ENCODE data around the gene MACROD1. TPM values are rescaled to one million over a fixed set of nuclear protein-coding genes. Genes with fewer than 3 reads are reported as not detected.

Gene MACROD1
- total and polyA plus RNA-seq, 2 of the 13 experiments (the other 11 are each of a cell fraction or from before 2014, with no cell fraction given) = 23.1 to 34.5 TPM

DNA sequence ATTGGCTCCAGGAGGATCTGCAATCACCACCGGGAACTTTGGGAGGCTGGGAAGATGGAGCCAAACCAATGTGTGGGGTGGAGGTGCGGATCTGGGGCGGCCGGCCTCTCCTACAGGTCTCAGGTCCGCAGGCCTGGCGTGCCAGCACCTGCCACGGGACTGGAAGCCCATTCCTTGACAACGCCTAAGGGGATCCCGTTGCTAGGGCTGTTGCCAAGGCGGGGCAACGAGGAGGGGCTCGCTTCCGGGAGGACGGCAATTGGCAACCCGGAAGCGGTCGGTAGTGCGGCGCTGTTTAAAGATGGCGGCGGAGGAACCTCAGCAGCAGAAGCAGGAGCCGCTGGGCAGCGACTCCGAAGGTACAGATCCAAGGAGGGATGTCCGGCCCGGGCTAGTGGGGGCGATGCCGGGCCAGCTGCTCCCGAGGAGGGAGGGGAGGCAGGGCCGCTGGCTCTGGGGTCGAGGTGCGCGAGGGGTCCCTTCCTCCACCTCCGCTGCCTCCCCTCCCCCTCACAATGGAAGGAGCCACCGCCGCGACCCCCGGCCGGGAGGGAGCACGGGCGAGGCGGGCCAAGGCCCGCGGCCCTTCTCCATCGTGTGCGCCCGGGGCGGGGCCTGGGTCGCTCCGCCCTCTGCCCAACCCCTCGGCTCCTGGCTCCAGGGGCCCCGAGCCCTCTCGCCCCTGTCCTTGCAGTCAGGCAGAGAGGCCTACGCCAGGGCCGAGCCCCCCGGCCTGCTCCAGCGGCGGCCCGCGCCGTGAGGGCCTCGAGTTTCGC, 179.6 kb downstream of the MACROD1 start, which contains the start of gene OTUB1 (continued):
- TF ChIP-seq HNF1A (IDR thresholded peaks at IDR 0.05; ENCODE audit: low read depth) (no peak), HNF1A (CRISPR knock-in tag; IDR thresholded peaks at IDR 0.05; ENCODE audit: borderline replicate concordance) (peak; percentile 69; the same call in 1 of the 2 replicates), BCL6 (CRISPR knock-in tag; IDR thresholded peaks at IDR 0.05) (no peak; the same call in 1 of the 2 replicates), ZFYVE20 (CRISPR knock-in tag; IDR thresholded peaks at IDR 0.05; ENCODE audit: borderline replicate concordance, low read depth) (no peak), NRL (CRISPR knock-in tag; IDR thresholded peaks at IDR 0.05; ENCODE audit: borderline replicate concordance) (peak; percentile 82; the same call in 1 of the 2 replicates), ZNF44 (CRISPR knock-in tag; IDR thresholded peaks at IDR 0.05) (peak; percentile 82; the same call in 1 of the 2 replicates), ZNF333 (CRISPR knock-in tag; IDR thresholded peaks at IDR 0.05; ENCODE audit: borderline replicate concordance) (no peak), SAP130 (CRISPR knock-in tag; IDR thresholded peaks at IDR 0.05; ENCODE audit: low read depth) (peak; percentile 97), ZNF782 (CRISPR knock-in tag; IDR thresholded peaks at IDR 0.05; ENCODE audit: borderline replicate concordance) (peak; percentile 11; the same call in 1 of the 2 replicates), ARNTL (CRISPR knock-in tag; IDR thresholded peaks at IDR 0.05) (0 out of 2 replicates have a peak, but pooled peaks have one; percentile 55), SETDB1 (CRISPR knock-in tag; IDR thresholded peaks at IDR 0.05; ENCODE audit: borderline replicate concordance) (no peak), PHB2 (IDR thresholded peaks at IDR 0.05; ENCODE audit: partially characterized antibody) (no peak), ERF (CRISPR knock-in tag; IDR thresholded peaks at IDR 0.05) (peak; percentile 90), MXI1 (IDR thresholded peaks at IDR 0.05; ENCODE audit: borderline replicate concordance, low read depth, low read length) (peak; percentile 98), NCOR1 (IDR thresholded peaks at IDR 0.05; ENCODE audit: borderline replicate concordance, low read length) (no peak)
- TF ChIP-seq, protein P1, sequence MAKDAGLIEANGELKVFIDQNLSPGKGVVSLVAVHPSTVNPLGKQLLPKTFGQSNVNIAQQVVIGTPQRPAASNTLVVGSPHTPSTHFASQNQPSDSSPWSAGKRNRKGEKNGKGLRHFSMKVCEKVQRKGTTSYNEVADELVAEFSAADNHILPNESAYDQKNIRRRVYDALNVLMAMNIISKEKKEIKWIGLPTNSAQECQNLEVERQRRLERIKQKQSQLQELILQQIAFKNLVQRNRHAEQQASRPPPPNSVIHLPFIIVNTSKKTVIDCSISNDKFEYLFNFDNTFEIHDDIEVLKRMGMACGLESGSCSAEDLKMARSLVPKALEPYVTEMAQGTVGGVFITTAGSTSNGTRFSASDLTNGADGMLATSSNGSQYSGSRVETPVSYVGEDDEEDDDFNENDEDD (CRISPR knock-in tag; IDR thresholded peaks at IDR 0.05; ENCODE audit: borderline replicate concordance) = no peak
- TF ChIP-seq, protein P2, sequence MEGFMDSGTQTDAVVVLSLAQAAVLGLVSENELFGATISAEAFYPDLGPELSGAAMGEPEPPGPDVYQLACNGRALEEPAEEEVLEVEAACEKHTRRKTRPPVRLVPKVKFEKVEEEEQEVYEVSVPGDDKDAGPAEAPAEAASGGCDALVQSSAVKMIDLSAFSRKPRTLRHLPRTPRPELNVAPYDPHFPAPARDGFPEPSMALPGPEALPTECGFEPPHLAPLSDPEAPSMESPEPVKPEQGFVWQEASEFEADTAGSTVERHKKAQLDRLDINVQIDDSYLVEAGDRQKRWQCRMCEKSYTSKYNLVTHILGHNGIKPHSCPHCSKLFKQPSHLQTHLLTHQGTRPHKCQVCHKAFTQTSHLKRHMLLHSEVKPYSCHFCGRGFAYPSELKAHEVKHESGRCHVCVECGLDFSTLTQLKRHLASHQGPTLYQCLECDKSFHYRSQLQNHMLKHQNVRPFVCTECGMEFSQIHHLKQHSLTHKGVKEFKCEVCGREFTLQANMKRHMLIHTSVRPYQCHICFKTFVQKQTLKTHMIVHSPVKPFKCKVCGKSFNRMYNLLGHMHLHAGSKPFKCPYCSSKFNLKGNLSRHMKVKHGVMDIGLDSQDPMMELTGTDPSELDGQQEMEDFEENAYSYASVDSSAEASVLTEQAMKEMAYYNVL (CRISPR knock-in tag; IDR thresholded peaks at IDR 0.05; ENCODE audit: borderline replicate concordance) = no peak

Measured in HepG2 (cell line).